H7 (cell line): ENCODE measurements around the gene GINS1. TPM values are rescaled to one million over a fixed set of nuclear protein-coding genes. Genes with fewer than 3 reads are reported as not detected.

ENCODE experiments used
- DNase-seq: peaks from one replicate; pipeline ENCODE4 v3.0.0; 2012
- H3K27me3 ChIP-seq: 2 replicates; pipeline ENCODE4 v1.6.0; 2011; ENCODE audit warnings: mild to moderate bottlenecking, low read length; ENCODE audit not compliant: control insufficient read depth, insufficient read depth
- H3K36me3 ChIP-seq: replicated peaks from 2 replicates; pipeline ENCODE4 v1.5.1; 2011; ENCODE audit warnings: low read length; ENCODE audit not compliant: control insufficient read depth, insufficient read depth
- H3K4me3 ChIP-seq: 2 replicates; pipeline ENCODE4 v1.5.1; 2011; ENCODE audit warnings: low read depth, mild to moderate bottlenecking, control low read depth, low read length, moderate library complexity; ENCODE audit not compliant: insufficient read depth
- total RNA-seq: library from RNA; depleted of rRNA; stranded (reverse); fragments of >200 nt; shearing (Covaris generic); gene quantifications from 2 replicates; pipeline ENCODE4 v1.2.3, GENCODE V29; 2014; rRNA removed

The GINS1 gene
- total RNA-seq, 1 experiment from 2014 or later: 46.6 TPM

DNA sequence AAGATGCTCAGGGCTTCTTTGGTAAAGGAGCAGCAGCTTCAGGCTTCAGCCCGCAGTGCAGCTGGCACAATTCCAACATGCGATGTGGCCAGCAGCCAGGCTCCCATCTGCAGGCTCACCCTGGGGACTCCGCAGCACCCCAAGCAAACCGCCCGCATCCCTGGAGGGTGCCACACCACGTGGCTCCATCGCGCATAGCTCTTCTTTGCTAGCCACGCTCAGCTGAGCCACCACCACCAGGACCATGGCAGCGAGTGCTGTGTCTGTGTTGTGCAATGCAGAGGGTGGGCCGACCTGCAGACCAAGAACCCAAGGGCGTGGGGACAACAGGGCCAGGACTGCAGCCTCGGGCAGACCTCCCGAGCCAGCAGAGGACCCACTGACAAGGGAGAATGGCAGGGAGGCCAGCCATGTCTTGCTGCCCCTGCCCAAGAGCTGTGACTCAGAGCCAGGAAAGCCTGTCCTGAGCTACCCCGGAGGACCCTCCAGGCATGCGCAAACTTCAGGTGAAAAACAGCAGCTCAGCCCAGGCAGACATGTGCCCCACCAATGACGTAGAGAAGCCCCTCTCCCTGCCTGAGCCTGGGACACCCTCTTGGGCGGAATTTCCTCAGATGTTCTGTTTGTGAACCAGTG is 87.8 kb downstream of the GINS1 start:
- H3K27me3 ChIP-seq: no peaks in the 10 kb centered on the region
- peak; percentile 37 for DNase-seq
- H3K36me3 ChIP-seq: peaks cover 3% of the 10 kb centered on the region
- no peak overlapping the region for H3K4me3 ChIP-seq

GRCh38 chr20:25496165-25496967 is 88.9 kb downstream of the GINS1 start:
- Histone ChIP-seq H3K27me3 (no peaks in the 10 kb centered on the region), H3K36me3 (peaks cover 3% of the 10 kb centered on the region), H3K4me3 (no peak overlapping the region)
- DNase-seq: peak; percentile 30

DNA sequence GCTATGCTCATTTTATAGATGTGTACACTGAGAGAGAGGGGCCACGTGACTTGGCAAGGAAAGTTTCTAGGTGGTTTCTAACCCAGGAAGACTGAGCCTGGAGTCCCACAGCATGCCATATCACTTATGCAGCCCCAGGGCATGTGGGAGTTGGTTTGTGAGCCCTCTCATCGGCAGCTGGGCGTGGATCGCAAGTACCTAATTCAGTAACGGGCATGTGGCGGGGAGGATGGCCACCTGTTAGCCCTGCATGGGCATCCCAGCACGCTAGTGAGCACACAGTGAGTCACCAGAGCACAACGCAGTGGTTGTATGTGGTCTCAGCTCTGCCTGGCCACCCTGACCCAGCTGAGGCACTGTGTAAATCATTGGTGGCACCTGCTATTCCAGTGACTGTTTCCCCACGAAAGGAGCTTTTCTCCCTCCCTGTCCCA is 89.5 kb downstream of the GINS1 start:
- peak; percentile 27 for DNase-seq
- Histone ChIP-seq H3K36me3 (peaks cover 3% of the 10 kb centered on the region), H3K4me3 (no peak overlapping the region), H3K27me3 (no peaks in the 10 kb centered on the region)

- Histone ChIP-seq H3K4me3 (no peak overlapping the region), H3K36me3 (peaks cover 3% of the 10 kb centered on the region), H3K27me3 (no peaks in the 10 kb centered on the region)
- DNase-seq: peak; percentile 38
These were observed 90.3 kb downstream of the GINS1 start for GRCh38 chr20:25497586-25498279.

Other genes starting within 250 kb of the GINS1 start
- 45.4 and 51.2 TPM in 2 replicates for gene ENTPD6, start 212.0 kb upstream of the GINS1 start, total RNA-seq
- 52.0 and 57.1 TPM in 2 replicates for gene PYGB, start 159.6 kb upstream of the GINS1 start, total RNA-seq
- 36.4 and 37.2 TPM in 2 replicates for gene ABHD12, start 16.8 kb upstream of the GINS1 start, total RNA-seq
- gene NINL, start 177.9 kb downstream of the GINS1 start, total RNA-seq: 33.7 and 42.6 TPM in 2 replicates
- gene NANP, start 216.3 kb downstream of the GINS1 start, total RNA-seq: 7.0 and 7.2 TPM in 2 replicates